Ovary (tissue), 9 donors: Measurements from ENCODE around the gene KCNMA1. TPM values are rescaled to one million over a fixed set of nuclear protein-coding genes. Genes with fewer than 3 reads are reported as not detected.

ENCODE experiments used
- DNase-seq, 5 donors: peaks; one replicate each; pipeline ENCODE4 v3.0.0-alpha.2; 2019 to 2020
- H3K27ac ChIP-seq, 2 donors: fragments of 200-600 bp; one replicate each; pipeline versions ENCODE4 v1.5.1 to v1.8.0; 2019 to 2022
- H3K27me3 ChIP-seq: fragments of 200-600 bp; one replicate; pipeline ENCODE4 v1.8.0; 2022
- H3K36me3 ChIP-seq: fragments of 200-600 bp; sonication (generic); one replicate; pipeline ENCODE4 v1.5.1; 2019
- H3K4me1 ChIP-seq: one replicate; pipeline ENCODE4 v1.8.1; 2013; ENCODE audit warnings: mild to moderate bottlenecking, moderate library complexity; ENCODE audit not compliant: insufficient read depth
- H3K4me3 ChIP-seq: fragments of 200-600 bp; sonication (generic); one replicate; pipeline ENCODE4 v1.5.1; 2017
- H3K9me3 ChIP-seq, 2 donors: fragments of 200-600 bp in 1 of 2; sonication (generic) in 1 of 2; one replicate each; pipeline versions ENCODE4 v1.5.1 to v1.8.1; 2013 to 2019; ENCODE audit warnings: mild to moderate bottlenecking in 1 of 2, moderate library complexity in 1 of 2
- EP300 ChIP-seq: sonication (generic); formaldehyde crosslinking; IDR thresholded peaks from one replicate; pipeline ENCODE4 v1.6.1; 2017; ENCODE audit warnings: antibody characterized with exemption
- POLR2A ChIP-seq: fragments of 450-650 bp; IDR thresholded peaks from one replicate; pipeline ENCODE4 v1.6.1; 2017; ENCODE audit warnings: antibody characterized with exemption, mild to moderate bottlenecking, moderate library complexity
- WGBS, 3 donors: extraction: QIAGEN DNeasy Blood & Tissue Kit in 1 of 3; methylation state at CpG; one replicate each; pipeline versions ENCODE4 v1.1.5 to v1.1.7; 2013 to 2017; 5-methylcytosine and 5-hydroxymethylcytosine counted together
- intact Hi-C, 4 donors: fragments of 100-400 bp; cut with DNase I; formaldehyde crosslinking; loops; one replicate each; pipeline versions ENCODE4 v1.11.0 to v1.15.1; 2022 to 2023
- polyA plus RNA-seq, 2 donors: library from polyadenylated mRNA; stranded (reverse); fragments of 200-250 nt in 1 of 2; fragments of 350-450 nt in 1 of 2; fragmentation: Illumina TruSeq in 1 of 2; extraction: RNeasy Lipid Tissue Mini Kit (QIAGEN cat#74804) in 1 of 2; gene quantifications; one replicate each; pipeline ENCODE4 v1.2.3, GENCODE V29; 2013 to 2014
- total RNA-seq, 7 donors: library from RNA; depleted of rRNA in 2 of 7; stranded (reverse); fragments of >200 nt in 2 of 7; fragmentation: NEBNext Ultra II Directional in 3 of 7; extraction: Animal tissue kit (Norgen Biotek cat#: 25700) in 3 of 7; gene quantifications; one replicate each; pipeline versions ENCODE4 v1.1.0 to v1.2.4, GENCODE V29; 2016 to 2023
- TF ChIP-seq, protein P1 (sequence below), 3 donors: fragments of 450-650 bp in 2 of 3; fragments of 200-600 bp in 1 of 3; IDR thresholded peaks; one replicate each; pipeline versions ENCODE4 v1.5.1 to v1.8.0; 2016 to 2022; ENCODE audit warnings: antibody characterized with exemption in 3 of 3, mild to moderate bottlenecking in 1 of 3
- donor health status: DM: no; HTN: no; CAD: no; lungs with moderate emphysema.
- donor health status: DM: no; HTN: no; CAD: no.
- donor health status: Bipolar disorder and iron deficiency.
- donor health status: DM: yes; HTN: yes; CAD: no.
- donor health status: DM: no; HTN: no; CAD: no.
- donor health status: DM: yes; HTN: yes; CAD: no.

The KCNMA1 gene
- total and polyA plus RNA-seq, 9 donors = 7.0 to 83.8 (median 25.1) TPM

- WGBS, 3 donors = 19 to 80% (median 60%) methylated on average over 1 of the region's 1 CpG
- Histone ChIP-seq H3K27me3 (no peaks in the 10 kb centered on the region), H3K4me3 (no peak overlapping the region), H3K36me3 (no peaks in the 10 kb centered on the region), H3K9me3 (no peaks in the 10 kb centered on the region), H3K4me1 (peaks cover 6% of the 10 kb centered on the region), H3K27ac (no peak overlapping the region)
- intact Hi-C loops = no loop called here
- DNase-seq = no peak
- TF ChIP-seq, protein P1, sequence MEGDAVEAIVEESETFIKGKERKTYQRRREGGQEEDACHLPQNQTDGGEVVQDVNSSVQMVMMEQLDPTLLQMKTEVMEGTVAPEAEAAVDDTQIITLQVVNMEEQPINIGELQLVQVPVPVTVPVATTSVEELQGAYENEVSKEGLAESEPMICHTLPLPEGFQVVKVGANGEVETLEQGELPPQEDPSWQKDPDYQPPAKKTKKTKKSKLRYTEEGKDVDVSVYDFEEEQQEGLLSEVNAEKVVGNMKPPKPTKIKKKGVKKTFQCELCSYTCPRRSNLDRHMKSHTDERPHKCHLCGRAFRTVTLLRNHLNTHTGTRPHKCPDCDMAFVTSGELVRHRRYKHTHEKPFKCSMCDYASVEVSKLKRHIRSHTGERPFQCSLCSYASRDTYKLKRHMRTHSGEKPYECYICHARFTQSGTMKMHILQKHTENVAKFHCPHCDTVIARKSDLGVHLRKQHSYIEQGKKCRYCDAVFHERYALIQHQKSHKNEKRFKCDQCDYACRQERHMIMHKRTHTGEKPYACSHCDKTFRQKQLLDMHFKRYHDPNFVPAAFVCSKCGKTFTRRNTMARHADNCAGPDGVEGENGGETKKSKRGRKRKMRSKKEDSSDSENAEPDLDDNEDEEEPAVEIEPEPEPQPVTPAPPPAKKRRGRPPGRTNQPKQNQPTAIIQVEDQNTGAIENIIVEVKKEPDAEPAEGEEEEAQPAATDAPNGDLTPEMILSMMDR (IDR thresholded peaks at IDR 0.05) = no peak
- no peak for TF ChIP-seq POLR2A
- no peak for TF ChIP-seq EP300
Observed at GRCh38 chr10:77234599-77234998, 403.0 kb downstream of the KCNMA1 start.

DNA sequence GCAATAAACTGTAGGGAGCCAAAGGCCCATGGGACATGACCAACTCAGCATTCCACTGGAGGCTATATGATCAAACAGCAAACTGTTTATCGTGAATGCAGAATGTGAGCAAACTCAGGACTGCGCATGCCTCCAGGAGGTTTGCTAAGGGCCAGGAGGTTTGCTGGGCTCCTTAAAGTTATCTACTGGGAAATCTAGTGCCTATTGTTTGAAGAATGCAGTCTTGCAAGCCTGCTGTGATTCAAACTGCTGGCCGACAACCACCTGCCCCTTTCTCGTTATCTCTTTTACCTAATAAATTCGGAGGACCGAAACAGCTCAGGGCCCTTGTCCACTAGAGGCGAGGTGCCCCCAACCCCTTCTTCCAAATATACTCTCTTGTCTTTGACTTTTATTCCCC lies 404.1 kb downstream of the KCNMA1 start:
- Histone ChIP-seq H3K4me1 (no peaks in the 10 kb centered on the region), H3K36me3 (no peaks in the 10 kb centered on the region), H3K27ac (no peak overlapping the region), H3K4me3 (no peak overlapping the region), H3K9me3 (no peaks in the 10 kb centered on the region), H3K27me3 (no peaks in the 10 kb centered on the region)
- no peak for DNase-seq
- no peak for TF ChIP-seq EP300
- TF ChIP-seq POLR2A = no peak
- TF ChIP-seq, protein P1 (IDR thresholded peaks at IDR 0.05) = no peak
- WGBS, 3 donors = 96 to 98% (median 97%) methylated on average over 7 of the region's 7 CpGs
- intact Hi-C loops = no loop called here

DNA sequence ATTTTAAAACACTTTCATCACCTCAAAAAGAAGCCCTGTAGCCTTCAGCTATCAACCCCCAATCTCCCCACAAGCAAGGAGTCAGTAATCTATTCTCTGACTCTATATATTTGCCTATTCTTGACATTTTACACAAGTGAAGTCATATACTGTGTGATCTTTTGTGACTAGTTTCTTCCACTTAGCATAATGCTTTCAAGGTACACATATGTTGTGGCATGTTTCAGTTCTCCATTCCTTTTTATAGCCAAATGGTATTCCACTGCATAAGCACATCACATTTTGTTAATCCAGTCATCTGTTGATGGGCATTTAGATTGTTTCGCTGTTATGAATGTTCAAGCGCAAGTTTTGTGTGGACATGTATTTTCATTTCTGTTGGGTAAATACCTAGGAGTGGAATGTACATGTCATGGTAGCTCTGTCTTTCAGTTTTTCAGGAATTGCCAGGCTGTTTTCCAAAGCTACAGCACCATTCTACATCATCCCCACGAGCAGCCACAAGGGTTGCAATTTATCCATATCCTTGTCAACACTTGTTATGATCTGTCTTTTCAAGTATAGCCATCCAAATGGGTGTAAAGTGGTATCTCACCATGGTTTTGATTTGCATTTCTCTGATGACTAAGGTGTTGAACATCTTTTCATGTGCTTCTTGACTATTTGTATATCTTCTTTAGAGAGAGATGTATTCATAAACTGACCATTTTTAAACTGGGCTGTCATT lies 405.6 kb downstream of the KCNMA1 start:
- DNase-seq = no peak
- intact Hi-C loops = no loop called here
- H3K4me3 ChIP-seq = no peak overlapping the region
- no peaks in the 10 kb centered on the region for H3K4me1 ChIP-seq
- no peaks in the 10 kb centered on the region for H3K9me3 ChIP-seq
- no peaks in the 10 kb centered on the region for H3K36me3 ChIP-seq
- WGBS, 3 donors = 67 to 83% (median 82%) methylated on average over 3 of the region's 3 CpGs
- TF ChIP-seq, protein P1 (IDR thresholded peaks at IDR 0.05) = no peak
- TF ChIP-seq POLR2A = no peak
- no peak for TF ChIP-seq EP300
- H3K27ac ChIP-seq = no peak overlapping the region
- no peaks in the 10 kb centered on the region for H3K27me3 ChIP-seq

DNA sequence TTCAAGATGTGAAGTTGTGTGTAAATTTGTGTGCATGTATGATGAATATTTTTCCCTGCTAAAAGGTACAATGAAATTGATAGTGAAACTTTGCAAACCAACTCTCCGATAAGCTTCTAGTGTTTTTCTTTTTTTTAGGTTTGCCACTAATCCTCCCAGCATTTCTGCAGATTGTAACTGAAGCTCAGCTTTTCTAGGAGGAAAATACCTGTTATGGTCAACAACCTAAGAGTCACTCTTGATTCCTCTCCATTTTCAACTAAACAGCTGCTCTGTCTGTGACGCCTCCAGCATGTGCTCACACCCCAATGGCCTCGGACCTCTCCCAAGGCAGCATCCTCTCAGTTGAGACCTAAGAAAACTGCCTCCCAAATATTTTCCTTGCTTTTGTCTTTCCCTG lies 406.2 kb downstream of the KCNMA1 start:
- intact Hi-C loops = no loop called here
- TF ChIP-seq, protein P1 (IDR thresholded peaks at IDR 0.05) = no peak
- no peak for TF ChIP-seq POLR2A
- no peak for TF ChIP-seq EP300
- H3K27me3 ChIP-seq = no peaks in the 10 kb centered on the region
- 74 to 89% (median 76%) methylated on average over 3 of the region's 3 CpGs for WGBS, 3 donors
- no peak overlapping the region for H3K4me3 ChIP-seq
- H3K36me3 ChIP-seq = no peaks in the 10 kb centered on the region
- no peaks in the 10 kb centered on the region for H3K4me1 ChIP-seq
- no peak overlapping the region for H3K27ac ChIP-seq
- DNase-seq = no peak
- no peaks in the 10 kb centered on the region for H3K9me3 ChIP-seq
